ENCODE results near the gene FLOT1. TPM values are rescaled to one million over a fixed set of nuclear protein-coding genes. Genes with fewer than 3 reads are reported as not detected.

Gene FLOT1
- total RNA-seq, 1 experiment from 2014 or later: 176 TPM

DNA sequence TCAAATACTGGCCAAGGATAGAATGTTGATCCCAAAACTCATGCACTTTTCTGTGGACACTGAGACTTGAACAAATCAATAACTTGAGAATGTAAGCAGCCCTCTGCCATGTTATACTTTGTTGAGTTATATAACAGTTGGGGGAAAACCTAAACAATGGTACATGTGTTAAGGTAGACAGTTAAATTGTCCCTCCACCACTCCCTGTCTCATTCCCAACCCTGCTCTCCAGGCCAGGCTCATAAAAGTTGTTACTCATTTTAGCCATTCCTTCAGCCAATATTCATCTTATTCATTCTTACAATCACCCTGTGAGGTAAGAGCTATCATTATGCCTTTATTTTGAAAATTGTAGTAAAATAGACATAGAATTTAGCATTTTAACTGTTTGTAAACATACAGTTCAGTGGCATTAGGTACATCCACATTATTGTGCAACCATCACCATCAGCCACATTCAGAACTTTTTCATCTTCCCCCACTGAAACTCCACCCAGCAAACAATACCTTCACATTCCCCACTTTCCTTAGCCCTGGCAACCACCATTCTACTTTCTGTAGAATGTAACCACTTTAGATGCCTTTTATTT is 40.0 kb upstream of the FLOT1 start:
- peaks cover 56% of the 10 kb centered on the region for H3K4me1 ChIP-seq (ENCODE audit: control insufficient read depth, insufficient read depth, low read length)
- H3K4me3 ChIP-seq (ENCODE audit: low read depth in 2 of 2, low read length in 2 of 2): no peak overlapping the region; a peak in 1 of 4 replicates
- peak; percentile 81 for ATAC-seq
- peaks cover 5% of the 10 kb centered on the region; the same call in 1 of the 2 replicates for H3K9me3 ChIP-seq (ENCODE audit: control insufficient read depth, insufficient read depth, low read depth, low read length)
- DNase-seq (ENCODE audit: low read depth, low spot score): no peak
- H3K36me3 ChIP-seq (ENCODE audit: control insufficient read depth, insufficient read depth, low read length): no peaks in the 10 kb centered on the region
- ChIA-PET CTCF (no interaction called here), POLR2A (interaction anchor here (0.6 to 1.1 kb wide), 2 partner anchors 30 kb away, joined by 3 read pairs; no protein-coding TSS in a partner anchor)
- peak overlapping the region; percentile 90 for H3K27ac ChIP-seq (ENCODE audit: low read length)
- no peak; the same call in 1 of the 2 replicates for TF ChIP-seq POLR2AphosphoS5 (IDR thresholded peaks at IDR 0.05; ENCODE audit: low read depth, low read length)
- peak; percentile 32; the same call in 1 of the 2 replicates for TF ChIP-seq TCF7L2 (IDR thresholded peaks at IDR 0.05; ENCODE audit: low read depth, low read length)
- in situ Hi-C loops (cut with HindIII; ENCODE audit: low pct_unique_long_range_greater_than_20kb, low sequenced_read_pairs) (no loop called here), intact Hi-C loops (cut with micrococcal nuclease; ENCODE audit: unreplicated experiment) (loop anchor here (5.0 kb wide), 1 partner anchor 40 kb away; the partner anchor contains the start of genes FLOT1 and IER3)
- H3K27me3 ChIP-seq (ENCODE audit: control insufficient read depth, insufficient read depth, low read length): no peaks in the 10 kb centered on the region
- BruUV-seq (replicated peaks): TSS peak; percentile 99

- TF ChIP-seq POLR2AphosphoS5 (IDR thresholded peaks at IDR 0.05; ENCODE audit: low read depth, low read length): peak; percentile 40
- TF ChIP-seq TCF7L2 (IDR thresholded peaks at IDR 0.05; ENCODE audit: low read depth, low read length): no peak
- no peak for TF ChIP-seq SIN3A (IDR thresholded peaks at IDR 0.05; ENCODE audit: borderline replicate concordance, insufficient read depth, low read depth, low read length)
- H3K36me3 ChIP-seq (ENCODE audit: control insufficient read depth, insufficient read depth, low read length): no peaks in the 10 kb centered on the region
- ATAC-seq (peak; percentile 78), DNase-seq (ENCODE audit: low read depth, low spot score) (peak; percentile 98)
- H3K27me3 ChIP-seq (ENCODE audit: control insufficient read depth, insufficient read depth, low read length): no peaks in the 10 kb centered on the region
- in situ Hi-C loops (cut with HindIII; ENCODE audit: low pct_unique_long_range_greater_than_20kb, low sequenced_read_pairs) (no loop called here), intact Hi-C loops (cut with micrococcal nuclease; ENCODE audit: unreplicated experiment) (loop anchor here (5.0 kb wide), 1 partner anchor 40 kb away; the partner anchor contains the start of genes FLOT1 and IER3)
- POLR2A ChIA-PET: interaction anchor here (0.9 to 1.1 kb wide), 2 partner anchors 29 to 38 kb away, joined by 3 read pairs; no protein-coding TSS in a partner anchor
- H3K9me3 ChIP-seq (ENCODE audit: control insufficient read depth, insufficient read depth, low read depth, low read length): peaks cover 5% of the 10 kb centered on the region; the same call in 1 of the 2 replicates
- H3K4me1 ChIP-seq (ENCODE audit: control insufficient read depth, insufficient read depth, low read length): peaks cover 62% of the 10 kb centered on the region
- no TSS peak for BruUV-seq (replicated peaks)
- CTCF ChIA-PET: no interaction called here
- peak overlapping the region; percentile 90 for H3K27ac ChIP-seq (ENCODE audit: low read length)
- peak overlapping the region in 1 of 2 experiments; percentile 24; a peak in 2 of 4 replicates for H3K4me3 ChIP-seq (ENCODE audit: low read depth in 2 of 2, low read length in 2 of 2)
Observed at GRCh38 chr6:30781743-30782424, 39.4 kb upstream of the FLOT1 start.

GRCh38 chr6:30781395-30781742 is 38.9 kb upstream of the FLOT1 start:
- ChIA-PET CTCF (no interaction called here), POLR2A (interaction anchor here (0.9 kb wide), 1 partner anchor 38 kb away, joined by 3 read pairs; no protein-coding TSS in a partner anchor)
- H3K36me3 ChIP-seq (ENCODE audit: control insufficient read depth, insufficient read depth, low read length): no peaks in the 10 kb centered on the region
- no peak for DNase-seq (ENCODE audit: low read depth, low spot score)
- no peaks in the 10 kb centered on the region for H3K27me3 ChIP-seq (ENCODE audit: control insufficient read depth, insufficient read depth, low read length)
- H3K4me3 ChIP-seq (ENCODE audit: low read depth in 2 of 2, low read length in 2 of 2): no peak overlapping the region
- intact Hi-C loops (cut with micrococcal nuclease; ENCODE audit: unreplicated experiment) (loop anchor here (5.0 kb wide), 1 partner anchor 39 kb away; the partner anchor contains the start of genes FLOT1 and IER3), in situ Hi-C loops (cut with HindIII; ENCODE audit: low pct_unique_long_range_greater_than_20kb, low sequenced_read_pairs) (no loop called here)
- no TSS peak for BruUV-seq (replicated peaks)
- H3K9me3 ChIP-seq (ENCODE audit: control insufficient read depth, insufficient read depth, low read depth, low read length): peaks cover 5% of the 10 kb centered on the region; the same call in 1 of the 2 replicates
- H3K4me1 ChIP-seq (ENCODE audit: control insufficient read depth, insufficient read depth, low read length): peaks cover 62% of the 10 kb centered on the region
- TF ChIP-seq SIN3A (IDR thresholded peaks at IDR 0.05; ENCODE audit: borderline replicate concordance, insufficient read depth, low read depth, low read length) (no peak), TCF7L2 (IDR thresholded peaks at IDR 0.05; ENCODE audit: low read depth, low read length) (no peak), CTCF (IDR thresholded peaks at IDR 0.05) (no peak), POLR2AphosphoS5 (IDR thresholded peaks at IDR 0.05; ENCODE audit: low read depth, low read length) (no peak)
- TF ChIP-seq, protein P1, sequence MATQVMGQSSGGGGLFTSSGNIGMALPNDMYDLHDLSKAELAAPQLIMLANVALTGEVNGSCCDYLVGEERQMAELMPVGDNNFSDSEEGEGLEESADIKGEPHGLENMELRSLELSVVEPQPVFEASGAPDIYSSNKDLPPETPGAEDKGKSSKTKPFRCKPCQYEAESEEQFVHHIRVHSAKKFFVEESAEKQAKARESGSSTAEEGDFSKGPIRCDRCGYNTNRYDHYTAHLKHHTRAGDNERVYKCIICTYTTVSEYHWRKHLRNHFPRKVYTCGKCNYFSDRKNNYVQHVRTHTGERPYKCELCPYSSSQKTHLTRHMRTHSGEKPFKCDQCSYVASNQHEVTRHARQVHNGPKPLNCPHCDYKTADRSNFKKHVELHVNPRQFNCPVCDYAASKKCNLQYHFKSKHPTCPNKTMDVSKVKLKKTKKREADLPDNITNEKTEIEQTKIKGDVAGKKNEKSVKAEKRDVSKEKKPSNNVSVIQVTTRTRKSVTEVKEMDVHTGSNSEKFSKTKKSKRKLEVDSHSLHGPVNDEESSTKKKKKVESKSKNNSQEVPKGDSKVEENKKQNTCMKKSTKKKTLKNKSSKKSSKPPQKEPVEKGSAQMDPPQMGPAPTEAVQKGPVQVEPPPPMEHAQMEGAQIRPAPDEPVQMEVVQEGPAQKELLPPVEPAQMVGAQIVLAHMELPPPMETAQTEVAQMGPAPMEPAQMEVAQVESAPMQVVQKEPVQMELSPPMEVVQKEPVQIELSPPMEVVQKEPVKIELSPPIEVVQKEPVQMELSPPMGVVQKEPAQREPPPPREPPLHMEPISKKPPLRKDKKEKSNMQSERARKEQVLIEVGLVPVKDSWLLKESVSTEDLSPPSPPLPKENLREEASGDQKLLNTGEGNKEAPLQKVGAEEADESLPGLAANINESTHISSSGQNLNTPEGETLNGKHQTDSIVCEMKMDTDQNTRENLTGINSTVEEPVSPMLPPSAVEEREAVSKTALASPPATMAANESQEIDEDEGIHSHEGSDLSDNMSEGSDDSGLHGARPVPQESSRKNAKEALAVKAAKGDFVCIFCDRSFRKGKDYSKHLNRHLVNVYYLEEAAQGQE (IDR thresholded peaks at IDR 0.05; ENCODE audit: insufficient read depth in 1 of 2, low read depth in 2 of 2, low read length in 1 of 2): no peak
- ATAC-seq: no peak; the same call in 1 of the 2 replicates
- H3K27ac ChIP-seq (ENCODE audit: low read length): peak overlapping the region; percentile 90

All from Panc1 (cell line).